Tibial nerve (tissue), 3 donors: ENCODE data around the gene DRD1.

Experiments used
- CTCF ChIP-seq, 5 experiments: fragments of 200-600 bp in 3 of 5; fragments of 450-650 bp in 2 of 5; sonication (generic) in 3 of 5; IDR thresholded peaks; one replicate each; pipeline ENCODE4 v1.5.1; 2016 to 2019; ENCODE audit warnings: antibody characterized with exemption in 5 of 5, mild to moderate bottlenecking in 3 of 5, moderate library complexity in 2 of 5
- POLR2A ChIP-seq, 2 donors: fragments of 450-650 bp; IDR thresholded peaks; one replicate each; pipeline ENCODE4 v1.6.1; 2017; ENCODE audit warnings: antibody characterized with exemption in 2 of 2, mild to moderate bottlenecking in 2 of 2, moderate library complexity in 2 of 2

- TF ChIP-seq POLR2A (IDR thresholded peaks at IDR 0.05) (no peak), CTCF (IDR thresholded peaks at IDR 0.05) (no peak)
These were observed 24.2 kb upstream of the DRD1 start for GRCh38 chr5:175467983-175468690.
